Endothelial cell (in vitro differentiated cells): ENCODE results near the gene KRTAP5-7. TPM values are rescaled to one million over a fixed set of nuclear protein-coding genes. Genes with fewer than 3 reads are reported as not detected.

ENCODE experiments used
- DNase-seq: peaks from one replicate; pipeline ENCODE4 v3.0.0; 2021; ENCODE audit warnings: low spot score
- H3K27ac Mint-ChIP-seq: one replicate; pipeline ENCODE4 v1.8.0; 2021; ENCODE audit warnings: mixed read lengths, inconsistent platforms; ENCODE audit not compliant: unreplicated experiment
- H3K27me3 Mint-ChIP-seq: one replicate; pipeline ENCODE4 v1.8.0; 2021; ENCODE audit warnings: mild to moderate bottlenecking, moderate library complexity, mixed read lengths, inconsistent platforms; ENCODE audit not compliant: unreplicated experiment
- H3K36me3 Mint-ChIP-seq: one replicate; pipeline ENCODE4 v1.8.0; 2021; ENCODE audit warnings: mild to moderate bottlenecking, low read depth, mixed read lengths, inconsistent platforms; ENCODE audit not compliant: unreplicated experiment
- H3K4me1 Mint-ChIP-seq: one replicate; pipeline ENCODE4 v1.8.0; 2021; ENCODE audit warnings: mild to moderate bottlenecking, mixed read lengths, inconsistent platforms; ENCODE audit not compliant: unreplicated experiment
- H3K4me3 Mint-ChIP-seq: one replicate; pipeline ENCODE4 v1.8.0; 2021; ENCODE audit warnings: mild to moderate bottlenecking, mixed read lengths, inconsistent platforms; ENCODE audit not compliant: unreplicated experiment
- H3K9me3 Mint-ChIP-seq: one replicate; pipeline ENCODE4 v1.8.0; 2021; ENCODE audit warnings: mixed read lengths, inconsistent platforms; ENCODE audit not compliant: unreplicated experiment
- CTCF ChIP-seq: fragments of 200-600 bp; sonication (generic); IDR thresholded peaks from one replicate; pipeline ENCODE4 v1.5.0; 2021; ENCODE audit warnings: antibody characterized with exemption; ENCODE audit not compliant: unreplicated experiment
- total RNA-seq: library from RNA; stranded (reverse); fragmentation: NEBNext Ultra II Directional; extraction: Animal tissue kit (Norgen Biotek cat#: 25700); gene quantifications from one replicate; pipeline ENCODE4 v1.2.1, GENCODE V29; 2021; ENCODE audit not compliant: unreplicated experiment

KRTAP5-7 gene
- total RNA-seq, 1 donor from 2014 or later: not detected

GRCh38 chr11:71542382-71542781, 15.3 kb downstream of the KRTAP5-7 start:
- H3K36me3 Mint-ChIP-seq: peaks cover 4% of the 10 kb centered on the region
- peaks cover 6% of the 10 kb centered on the region for H3K9me3 Mint-ChIP-seq
- no peak for TF ChIP-seq CTCF
- no peak for DNase-seq
- H3K27me3 Mint-ChIP-seq: peaks cover 9% of the 10 kb centered on the region
- no peak overlapping the region for H3K4me3 Mint-ChIP-seq
- no peak overlapping the region for H3K27ac Mint-ChIP-seq
- peaks cover 28% of the 10 kb centered on the region for H3K4me1 Mint-ChIP-seq

- Mint-ChIP-seq H3K4me3 (no peak overlapping the region), H3K4me1 (peaks cover 34% of the 10 kb centered on the region), H3K27me3 (peaks cover 12% of the 10 kb centered on the region), H3K27ac (no peak overlapping the region), H3K36me3 (peaks cover 4% of the 10 kb centered on the region), H3K9me3 (peaks cover 6% of the 10 kb centered on the region)
- no peak for TF ChIP-seq CTCF
- no peak for DNase-seq
Observed at GRCh38 chr11:71542879-71543777, 16.1 kb downstream of the KRTAP5-7 start.

- peaks cover 42% of the 10 kb centered on the region for H3K4me1 Mint-ChIP-seq
- peaks cover 6% of the 10 kb centered on the region for H3K9me3 Mint-ChIP-seq
- H3K27me3 Mint-ChIP-seq: peaks cover 12% of the 10 kb centered on the region
- no peak for DNase-seq
- H3K36me3 Mint-ChIP-seq: peaks cover 4% of the 10 kb centered on the region
- H3K4me3 Mint-ChIP-seq: no peak overlapping the region
- no peak for TF ChIP-seq CTCF
- no peak overlapping the region for H3K27ac Mint-ChIP-seq
Observed at GRCh38 chr11:71543866-71544265, 16.8 kb downstream of the KRTAP5-7 start.

GRCh38 chr11:71544525-71545214, 17.6 kb downstream of the KRTAP5-7 start:
- peak overlapping the region; percentile 34 for H3K27ac Mint-ChIP-seq

More at GRCh38 chr11:71544525-71545214, 17.6 kb downstream of the KRTAP5-7 start:
- no peak overlapping the region for H3K4me3 Mint-ChIP-seq
- peaks cover 6% of the 10 kb centered on the region for H3K9me3 Mint-ChIP-seq
- no peak for DNase-seq
- H3K36me3 Mint-ChIP-seq: peaks cover 4% of the 10 kb centered on the region
- peaks cover 50% of the 10 kb centered on the region for H3K4me1 Mint-ChIP-seq
- TF ChIP-seq CTCF: no peak
- H3K27me3 Mint-ChIP-seq: peaks cover 12% of the 10 kb centered on the region
